Lung (tissue), 12 donors: ENCODE results near the gene RERE. TPM values are rescaled to one million over a fixed set of nuclear protein-coding genes. Genes with fewer than 3 reads are reported as not detected.
"Not testable (repeated sequence)": the region's sequence is repeated elsewhere in the genome, so short reads cannot be mapped to it uniquely, and the experiment has no call there.

Experiments
- ATAC-seq: fragments of 200-7000 bp; cut with Tn5 transposase; one replicate; pipeline ENCODE4 v1.9.1; 2020; ENCODE audit warnings: moderate number of reproducible peaks; ENCODE audit not compliant: insufficient read depth, low FRiP score
- DNase-seq, 3 donors: peaks; one replicate each; pipeline ENCODE4 v3.0.0-alpha.2; 2013 to 2017
- H3K27ac ChIP-seq, 2 donors: one replicate each; pipeline ENCODE4 v1.5.1; 2013; ENCODE audit warnings: mild to moderate bottlenecking in 2 of 2, moderate library complexity in 2 of 2, control low read depth in 1 of 2, inconsistent platforms in 1 of 2, low read depth in 1 of 2, low read length in 1 of 2
- H3K27me3 ChIP-seq, 3 donors: one replicate each; pipeline ENCODE4 v1.5.1; 2013; ENCODE audit warnings: low read length in 2 of 3; ENCODE audit not compliant: control insufficient read depth in 3 of 3, insufficient read depth in 3 of 3
- H3K36me3 ChIP-seq, 4 donors: one replicate each; pipeline ENCODE4 v1.5.1; 2013; ENCODE audit warnings: low read length in 4 of 4, mild to moderate bottlenecking in 1 of 4, moderate library complexity in 1 of 4; ENCODE audit not compliant: control insufficient read depth in 4 of 4, insufficient read depth in 4 of 4
- H3K4me1 ChIP-seq, 5 donors: one replicate each; pipeline ENCODE4 v1.5.1; 2013; ENCODE audit warnings: low read length in 5 of 5, mild to moderate bottlenecking in 2 of 5, moderate library complexity in 1 of 5; ENCODE audit not compliant: control insufficient read depth in 5 of 5, insufficient read depth in 5 of 5
- H3K4me3 ChIP-seq: one replicate; pipeline ENCODE4 v1.5.1; 2013; ENCODE audit warnings: mild to moderate bottlenecking, control low read depth, moderate library complexity
- H3K9ac ChIP-seq, 2 donors: one replicate each; pipeline ENCODE4 v1.5.1; 2013; ENCODE audit warnings: low read length in 2 of 2, control low read depth in 1 of 2; ENCODE audit not compliant: insufficient read depth in 1 of 2
- H3K9me3 ChIP-seq, 4 donors: one replicate each; pipeline ENCODE4 v1.5.1; 2013; ENCODE audit warnings: low read length in 3 of 4, mild to moderate bottlenecking in 1 of 4, moderate library complexity in 1 of 4; ENCODE audit not compliant: control insufficient read depth in 4 of 4, insufficient read depth in 3 of 4
- WGBS, 2 donors: extraction: QIAGEN DNeasy Blood & Tissue Kit; methylation state at CpG; one replicate each; pipeline ENCODE4 v1.1.7; 2013; 5-methylcytosine and 5-hydroxymethylcytosine counted together
- polyA plus RNA-seq, 2 donors: library from polyadenylated mRNA; stranded (reverse); fragments of 200-250 nt; gene quantifications; one replicate each; pipeline ENCODE4 v1.2.1, GENCODE V29; 2013
- total RNA-seq, 2 donors: library from RNA; depleted of rRNA in 1 of 2; stranded (reverse); fragments of >200 nt in 1 of 2; gene quantifications; one replicate each; pipeline ENCODE4 v1.2.1, GENCODE V29; 2014 to 2021
- TF ChIP-seq, protein P1 (sequence below): IDR thresholded peaks from 2 replicates; pipeline ENCODE4 v1.5.1; 2012; ENCODE audit warnings: mild to moderate bottlenecking; ENCODE audit errors: control extremely low read depth, extremely low read depth
- donor health status: control.
- donor health status: control.
- donor health status: Bipolar disorder and iron deficiency.
- donor health status: healthy.
- donor health status: DM: yes; HTN: yes; CAD: no.

The RERE gene
- total and polyA plus RNA-seq, 4 donors: 21.7 to 207 (median 57.5) TPM

GRCh38 chr1:8790478-8790877, 27.0 kb downstream of the RERE start:
- Histone ChIP-seq H3K27ac (no peak overlapping the region), H3K4me1 (peaks cover 0 to 3% (median 0%) of the 10 kb centered on the region in 5 donors), H3K4me3 (no peak overlapping the region), H3K9ac (no peak overlapping the region), H3K27me3 (no peaks in the 10 kb centered on the region), H3K9me3 (no peaks in the 10 kb centered on the region), H3K36me3 (no peaks in the 10 kb centered on the region)
- DNase-seq (no peak), ATAC-seq (no peak)
- TF ChIP-seq, protein P1, sequence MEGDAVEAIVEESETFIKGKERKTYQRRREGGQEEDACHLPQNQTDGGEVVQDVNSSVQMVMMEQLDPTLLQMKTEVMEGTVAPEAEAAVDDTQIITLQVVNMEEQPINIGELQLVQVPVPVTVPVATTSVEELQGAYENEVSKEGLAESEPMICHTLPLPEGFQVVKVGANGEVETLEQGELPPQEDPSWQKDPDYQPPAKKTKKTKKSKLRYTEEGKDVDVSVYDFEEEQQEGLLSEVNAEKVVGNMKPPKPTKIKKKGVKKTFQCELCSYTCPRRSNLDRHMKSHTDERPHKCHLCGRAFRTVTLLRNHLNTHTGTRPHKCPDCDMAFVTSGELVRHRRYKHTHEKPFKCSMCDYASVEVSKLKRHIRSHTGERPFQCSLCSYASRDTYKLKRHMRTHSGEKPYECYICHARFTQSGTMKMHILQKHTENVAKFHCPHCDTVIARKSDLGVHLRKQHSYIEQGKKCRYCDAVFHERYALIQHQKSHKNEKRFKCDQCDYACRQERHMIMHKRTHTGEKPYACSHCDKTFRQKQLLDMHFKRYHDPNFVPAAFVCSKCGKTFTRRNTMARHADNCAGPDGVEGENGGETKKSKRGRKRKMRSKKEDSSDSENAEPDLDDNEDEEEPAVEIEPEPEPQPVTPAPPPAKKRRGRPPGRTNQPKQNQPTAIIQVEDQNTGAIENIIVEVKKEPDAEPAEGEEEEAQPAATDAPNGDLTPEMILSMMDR: no peak
- 90 to 94% methylated on average over 6 of the region's 6 CpGs for WGBS, 2 donors

GRCh38 chr1:8789314-8790214, 27.9 kb downstream of the RERE start:
- TF ChIP-seq, protein P1: no peak
- WGBS, 2 donors: 64 to 79% methylated on average over 11 of the region's 11 CpGs

GRCh38 chr1:8787218-8787617, 30.2 kb downstream of the RERE start:
- ATAC-seq: no peak
- DNase-seq: no peak
- WGBS, 2 donors: 92 to 97% methylated on average over 3 of the region's 3 CpGs
- H3K36me3 ChIP-seq: no peaks in the 10 kb centered on the region
- no peaks in the 10 kb centered on the region for H3K9me3 ChIP-seq
- H3K9ac ChIP-seq: no peak overlapping the region
- TF ChIP-seq, protein P1: no peak
- H3K4me1 ChIP-seq: peaks cover 0 to 3% (median 0%) of the 10 kb centered on the region in 5 donors
- H3K4me3 ChIP-seq: no peak overlapping the region
- no peak overlapping the region for H3K27ac ChIP-seq
- no peaks in the 10 kb centered on the region for H3K27me3 ChIP-seq

More at GRCh38 chr1:8789314-8790214, 27.9 kb downstream of the RERE start:
- H3K4me1 ChIP-seq: peaks cover 0 to 3% (median 0%) of the 10 kb centered on the region in 5 donors
- H3K9ac ChIP-seq: no peak overlapping the region
- no peaks in the 10 kb centered on the region for H3K27me3 ChIP-seq
- no peaks in the 10 kb centered on the region for H3K9me3 ChIP-seq
- DNase-seq: peak; percentile 62 to 74 (median 65)
- no peaks in the 10 kb centered on the region for H3K36me3 ChIP-seq
- no peak for ATAC-seq
- peak overlapping the region in 1 of 2 donors; percentile 9 for H3K27ac ChIP-seq
- H3K4me3 ChIP-seq: no peak overlapping the region

- not testable (repeated sequence) for H3K9me3 ChIP-seq, H3K27ac ChIP-seq, ATAC-seq, DNase-seq, H3K27me3 ChIP-seq, H3K9ac ChIP-seq, H3K4me1 ChIP-seq, H3K36me3 ChIP-seq, H3K4me3 ChIP-seq
- 90 to 91% methylated on average over 4 of the region's 4 CpGs for WGBS, 2 donors
Measured at GRCh38 chr1:8786204-8786603, 31.2 kb downstream of the RERE start.
